Measurements from ENCODE around the gene PXDN.

The PXDN gene

DNA sequence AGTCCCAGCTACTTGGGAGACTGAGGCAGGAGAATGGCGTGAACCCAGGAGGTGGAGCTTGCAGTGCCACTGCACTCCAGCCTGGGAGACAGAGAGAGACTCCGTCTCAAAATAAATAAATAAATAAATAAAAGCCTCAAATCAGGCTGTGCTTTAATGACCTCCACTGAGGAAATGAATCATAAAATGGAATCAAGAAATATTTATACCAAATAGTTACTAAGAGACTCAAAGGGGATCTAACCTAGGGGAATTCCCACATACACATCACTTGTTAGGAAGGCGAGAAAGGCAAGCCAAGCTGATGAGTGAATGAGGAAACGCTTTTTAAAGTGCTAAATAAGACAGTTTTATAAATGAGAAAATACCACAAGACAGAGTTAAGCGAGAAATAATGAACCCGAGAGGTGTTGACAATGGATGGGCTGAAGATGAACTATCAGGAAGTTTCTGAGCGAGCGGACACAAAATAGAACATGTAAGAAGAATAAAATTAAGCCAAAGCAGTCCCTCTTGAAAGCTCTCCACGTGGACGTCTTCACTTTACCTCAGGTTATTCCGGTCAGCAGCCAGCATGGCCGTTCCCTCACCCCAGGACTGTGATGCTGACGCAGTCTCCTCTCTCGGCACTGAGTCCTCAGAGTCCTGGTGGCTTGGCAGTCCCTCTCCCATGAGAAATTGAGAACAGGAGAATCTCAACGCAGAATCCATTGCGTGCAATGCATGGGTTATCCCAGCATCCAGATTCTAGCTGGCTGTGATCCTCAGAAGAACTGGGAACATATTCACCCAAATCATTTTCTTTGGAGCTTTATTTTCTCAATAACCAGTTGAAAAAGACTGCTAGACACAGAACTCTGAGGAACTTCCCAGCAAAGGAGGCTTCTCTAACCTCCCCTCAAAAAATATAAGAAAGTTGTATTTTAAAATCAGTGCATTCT is 22.3 kb downstream of the PXDN start:
- ATAC-seq, result peak; percentile 82
- TF ChIP-seq PPARA (CRISPR knock-in tag; IDR thresholded peaks at IDR 0.05; ENCODE audit: borderline replicate concordance), result no peak
- TF ChIP-seq, protein P1, sequence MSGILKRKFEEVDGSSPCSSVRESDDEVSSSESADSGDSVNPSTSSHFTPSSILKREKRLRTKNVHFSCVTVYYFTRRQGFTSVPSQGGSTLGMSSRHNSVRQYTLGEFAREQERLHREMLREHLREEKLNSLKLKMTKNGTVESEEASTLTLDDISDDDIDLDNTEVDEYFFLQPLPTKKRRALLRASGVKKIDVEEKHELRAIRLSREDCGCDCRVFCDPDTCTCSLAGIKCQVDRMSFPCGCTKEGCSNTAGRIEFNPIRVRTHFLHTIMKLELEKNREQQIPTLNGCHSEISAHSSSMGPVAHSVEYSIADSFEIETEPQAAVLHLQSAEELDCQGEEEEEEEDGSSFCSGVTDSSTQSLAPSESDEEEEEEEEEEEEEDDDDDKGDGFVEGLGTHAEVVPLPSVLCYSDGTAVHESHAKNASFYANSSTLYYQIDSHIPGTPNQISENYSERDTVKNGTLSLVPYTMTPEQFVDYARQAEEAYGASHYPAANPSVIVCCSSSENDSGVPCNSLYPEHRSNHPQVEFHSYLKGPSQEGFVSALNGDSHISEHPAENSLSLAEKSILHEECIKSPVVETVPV (CRISPR knock-in tag; IDR thresholded peaks at IDR 0.05), result no peak
- TF ChIP-seq ISL1 (CRISPR knock-in tag; IDR thresholded peaks at IDR 0.05), result peak; percentile 15; the same call in 1 of the 2 replicates

DNA sequence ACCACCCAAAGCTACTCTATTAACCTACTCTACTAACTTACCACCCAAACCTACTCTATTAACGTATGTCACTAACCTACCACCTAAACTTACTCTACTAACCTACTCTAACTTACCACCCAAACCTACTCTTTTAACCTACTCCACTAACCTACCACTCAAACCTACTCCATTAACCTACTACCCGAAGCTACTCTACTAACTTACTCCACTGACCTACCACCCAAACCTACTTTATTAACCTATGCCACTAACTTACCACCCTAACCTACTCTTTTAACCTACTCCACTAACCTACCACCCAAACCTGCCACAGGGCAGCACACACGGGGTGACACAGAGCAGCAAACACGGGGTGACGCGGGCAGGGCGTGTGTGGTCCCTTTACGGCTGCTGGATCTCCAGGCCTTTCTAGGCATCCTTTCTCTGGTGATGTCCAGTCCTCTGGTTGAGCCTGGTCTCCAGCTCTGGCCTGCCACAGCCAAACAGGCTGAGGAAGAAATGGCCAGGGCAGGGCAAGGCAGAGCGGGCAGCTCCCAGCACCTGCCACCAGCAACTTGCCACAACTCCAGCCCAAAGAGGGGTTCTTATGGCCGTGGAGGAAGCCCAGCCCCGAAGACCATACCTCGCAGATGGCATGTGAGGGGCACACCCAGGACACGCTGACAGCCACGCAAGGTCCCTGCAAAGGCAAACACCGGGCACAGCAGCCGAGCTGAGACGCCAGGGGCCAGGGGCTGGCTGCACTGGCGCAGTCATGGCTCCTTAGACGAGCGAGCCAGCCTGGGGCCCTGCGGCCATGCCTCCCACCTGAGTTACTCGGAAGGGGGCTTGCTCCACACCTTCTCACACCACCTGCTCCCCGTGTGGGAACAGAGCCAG is 25.7 kb downstream of the PXDN start:
- ATAC-seq, result no peak
- TF ChIP-seq ZNF70 (CRISPR knock-in tag; IDR thresholded peaks at IDR 0.05) (no peak), GLIS3 (CRISPR knock-in tag; IDR thresholded peaks at IDR 0.05) (no peak), ZNF565 (CRISPR knock-in tag; conservative IDR thresholded peaks at IDR 0.05; ENCODE audit: low read depth) (no peak), CSDC2 (CRISPR knock-in tag; IDR thresholded peaks at IDR 0.05) (no peak), ISL1 (CRISPR knock-in tag; IDR thresholded peaks at IDR 0.05) (no peak), ARNTL (CRISPR knock-in tag; IDR thresholded peaks at IDR 0.05; ENCODE audit: borderline replicate concordance, low read depth) (no peak), BACH2 (CRISPR knock-in tag; IDR thresholded peaks at IDR 0.05; ENCODE audit: borderline replicate concordance) (no peak), RARB (CRISPR knock-in tag; IDR thresholded peaks at IDR 0.05) (no peak), ZNF8 (CRISPR knock-in tag; IDR thresholded peaks at IDR 0.05) (no peak), ZFP3 (CRISPR knock-in tag; IDR thresholded peaks at IDR 0.05) (no peak), ESRRG (CRISPR knock-in tag; IDR thresholded peaks at IDR 0.05) (no peak), TOX (CRISPR knock-in tag; IDR thresholded peaks at IDR 0.05; ENCODE audit: borderline replicate concordance) (no peak)
- TF ChIP-seq, protein P2, sequence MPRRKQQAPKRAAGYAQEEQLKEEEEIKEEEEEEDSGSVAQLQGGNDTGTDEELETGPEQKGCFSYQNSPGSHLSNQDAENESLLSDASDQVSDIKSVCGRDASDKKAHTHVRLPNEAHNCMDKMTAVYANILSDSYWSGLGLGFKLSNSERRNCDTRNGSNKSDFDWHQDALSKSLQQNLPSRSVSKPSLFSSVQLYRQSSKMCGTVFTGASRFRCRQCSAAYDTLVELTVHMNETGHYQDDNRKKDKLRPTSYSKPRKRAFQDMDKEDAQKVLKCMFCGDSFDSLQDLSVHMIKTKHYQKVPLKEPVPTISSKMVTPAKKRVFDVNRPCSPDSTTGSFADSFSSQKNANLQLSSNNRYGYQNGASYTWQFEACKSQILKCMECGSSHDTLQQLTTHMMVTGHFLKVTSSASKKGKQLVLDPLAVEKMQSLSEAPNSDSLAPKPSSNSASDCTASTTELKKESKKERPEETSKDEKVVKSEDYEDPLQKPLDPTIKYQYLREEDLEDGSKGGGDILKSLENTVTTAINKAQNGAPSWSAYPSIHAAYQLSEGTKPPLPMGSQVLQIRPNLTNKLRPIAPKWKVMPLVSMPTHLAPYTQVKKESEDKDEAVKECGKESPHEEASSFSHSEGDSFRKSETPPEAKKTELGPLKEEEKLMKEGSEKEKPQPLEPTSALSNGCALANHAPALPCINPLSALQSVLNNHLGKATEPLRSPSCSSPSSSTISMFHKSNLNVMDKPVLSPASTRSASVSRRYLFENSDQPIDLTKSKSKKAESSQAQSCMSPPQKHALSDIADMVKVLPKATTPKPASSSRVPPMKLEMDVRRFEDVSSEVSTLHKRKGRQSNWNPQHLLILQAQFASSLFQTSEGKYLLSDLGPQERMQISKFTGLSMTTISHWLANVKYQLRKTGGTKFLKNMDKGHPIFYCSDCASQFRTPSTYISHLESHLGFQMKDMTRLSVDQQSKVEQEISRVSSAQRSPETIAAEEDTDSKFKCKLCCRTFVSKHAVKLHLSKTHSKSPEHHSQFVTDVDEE (CRISPR knock-in tag; IDR thresholded peaks at IDR 0.05), result no peak
- TF ChIP-seq, protein P3, sequence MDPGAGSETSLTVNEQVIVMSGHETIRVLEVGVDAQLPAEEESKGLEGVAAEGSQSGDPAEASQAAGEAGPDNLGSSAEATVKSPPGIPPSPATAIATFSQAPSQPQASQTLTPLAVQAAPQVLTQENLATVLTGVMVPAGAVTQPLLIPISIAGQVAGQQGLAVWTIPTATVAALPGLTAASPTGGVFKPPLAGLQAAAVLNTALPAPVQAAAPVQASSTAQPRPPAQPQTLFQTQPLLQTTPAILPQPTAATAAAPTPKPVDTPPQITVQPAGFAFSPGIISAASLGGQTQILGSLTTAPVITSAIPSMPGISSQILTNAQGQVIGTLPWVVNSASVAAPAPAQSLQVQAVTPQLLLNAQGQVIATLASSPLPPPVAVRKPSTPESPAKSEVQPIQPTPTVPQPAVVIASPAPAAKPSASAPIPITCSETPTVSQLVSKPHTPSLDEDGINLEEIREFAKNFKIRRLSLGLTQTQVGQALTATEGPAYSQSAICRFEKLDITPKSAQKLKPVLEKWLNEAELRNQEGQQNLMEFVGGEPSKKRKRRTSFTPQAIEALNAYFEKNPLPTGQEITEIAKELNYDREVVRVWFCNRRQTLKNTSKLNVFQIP (CRISPR knock-in tag; IDR thresholded peaks at IDR 0.05; ENCODE audit: borderline replicate concordance, low read depth), result no peak
- TF ChIP-seq, protein P1 (CRISPR knock-in tag; IDR thresholded peaks at IDR 0.05), result no peak
- TF ChIP-seq, protein P4, sequence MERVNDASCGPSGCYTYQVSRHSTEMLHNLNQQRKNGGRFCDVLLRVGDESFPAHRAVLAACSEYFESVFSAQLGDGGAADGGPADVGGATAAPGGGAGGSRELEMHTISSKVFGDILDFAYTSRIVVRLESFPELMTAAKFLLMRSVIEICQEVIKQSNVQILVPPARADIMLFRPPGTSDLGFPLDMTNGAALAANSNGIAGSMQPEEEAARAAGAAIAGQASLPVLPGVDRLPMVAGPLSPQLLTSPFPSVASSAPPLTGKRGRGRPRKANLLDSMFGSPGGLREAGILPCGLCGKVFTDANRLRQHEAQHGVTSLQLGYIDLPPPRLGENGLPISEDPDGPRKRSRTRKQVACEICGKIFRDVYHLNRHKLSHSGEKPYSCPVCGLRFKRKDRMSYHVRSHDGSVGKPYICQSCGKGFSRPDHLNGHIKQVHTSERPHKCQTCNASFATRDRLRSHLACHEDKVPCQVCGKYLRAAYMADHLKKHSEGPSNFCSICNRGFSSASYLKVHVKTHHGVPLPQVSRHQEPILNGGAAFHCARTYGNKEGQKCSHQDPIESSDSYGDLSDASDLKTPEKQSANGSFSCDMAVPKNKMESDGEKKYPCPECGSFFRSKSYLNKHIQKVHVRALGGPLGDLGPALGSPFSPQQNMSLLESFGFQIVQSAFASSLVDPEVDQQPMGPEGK (CRISPR knock-in tag; IDR thresholded peaks at IDR 0.05; ENCODE audit: borderline replicate concordance), result no peak
- TF ChIP-seq, protein P5, sequence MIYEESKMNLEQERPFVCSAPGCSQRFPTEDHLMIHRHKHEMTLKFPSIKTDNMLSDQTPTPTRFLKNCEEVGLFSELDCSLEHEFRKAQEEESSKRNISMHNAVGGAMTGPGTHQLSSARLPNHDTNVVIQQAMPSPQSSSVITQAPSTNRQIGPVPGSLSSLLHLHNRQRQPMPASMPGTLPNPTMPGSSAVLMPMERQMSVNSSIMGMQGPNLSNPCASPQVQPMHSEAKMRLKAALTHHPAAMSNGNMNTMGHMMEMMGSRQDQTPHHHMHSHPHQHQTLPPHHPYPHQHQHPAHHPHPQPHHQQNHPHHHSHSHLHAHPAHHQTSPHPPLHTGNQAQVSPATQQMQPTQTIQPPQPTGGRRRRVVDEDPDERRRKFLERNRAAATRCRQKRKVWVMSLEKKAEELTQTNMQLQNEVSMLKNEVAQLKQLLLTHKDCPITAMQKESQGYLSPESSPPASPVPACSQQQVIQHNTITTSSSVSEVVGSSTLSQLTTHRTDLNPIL (CRISPR knock-in tag; IDR thresholded peaks at IDR 0.05; ENCODE audit: low read depth), result no peak
